ENCODE data around the gene C9orf50. TPM values are rescaled to one million over a fixed set of nuclear protein-coding genes. Genes with fewer than 3 reads are reported as not detected.

C9orf50 gene
- total RNA-seq, 1 donor from 2014 or later = 0.56 TPM

DNA sequence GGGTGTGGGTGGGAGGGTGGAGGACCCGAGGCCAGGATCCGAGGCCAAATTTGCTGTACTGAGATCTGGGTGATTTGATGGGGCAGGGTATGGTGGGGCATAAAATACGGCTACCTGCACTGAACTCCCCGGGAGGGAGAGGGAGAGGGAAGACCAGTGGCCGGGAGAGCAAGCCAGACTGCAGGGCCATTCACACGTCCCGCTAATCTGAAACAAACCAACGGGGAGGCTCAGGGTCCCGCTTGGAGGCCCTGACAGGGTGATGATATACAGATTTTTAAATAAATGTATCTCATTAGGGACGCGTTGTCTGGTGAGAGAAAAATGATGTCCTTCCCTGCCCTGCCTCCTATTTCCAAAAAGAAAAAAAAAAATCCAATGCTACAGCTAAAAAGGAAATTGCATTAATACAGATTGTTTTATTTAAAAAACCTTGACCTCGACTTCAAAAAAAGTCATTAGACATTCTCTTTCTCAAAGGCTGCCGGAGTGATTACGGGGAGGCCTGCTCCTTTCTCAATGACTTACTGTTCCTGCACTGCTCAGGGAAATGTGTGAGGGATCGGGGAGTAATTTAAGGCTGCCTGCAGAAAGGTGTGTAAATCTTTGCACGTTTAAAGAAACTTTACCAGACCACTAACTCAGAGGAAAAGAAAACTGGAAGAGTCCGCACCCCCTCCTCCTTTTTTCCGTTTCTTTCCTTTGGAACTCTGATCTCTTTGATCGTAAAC, 33.1 kb upstream of the C9orf50 start:
- peaks cover 2% of the 10 kb centered on the region for H3K9me3 Mint-ChIP-seq (ENCODE audit: unreplicated experiment)
- no peaks in the 10 kb centered on the region for H3K36me3 Mint-ChIP-seq (ENCODE audit: unreplicated experiment)
- no peak overlapping the region for H3K27ac Mint-ChIP-seq (ENCODE audit: unreplicated experiment)
- H3K27me3 Mint-ChIP-seq (ENCODE audit: unreplicated experiment) = peaks cover 6% of the 10 kb centered on the region
- no peak overlapping the region for H3K4me3 Mint-ChIP-seq (ENCODE audit: unreplicated experiment)
- no peak for DNase-seq
- peaks cover 2% of the 10 kb centered on the region for H3K4me1 Mint-ChIP-seq (ENCODE audit: low read depth, unreplicated experiment)
- TF ChIP-seq, protein P1, sequence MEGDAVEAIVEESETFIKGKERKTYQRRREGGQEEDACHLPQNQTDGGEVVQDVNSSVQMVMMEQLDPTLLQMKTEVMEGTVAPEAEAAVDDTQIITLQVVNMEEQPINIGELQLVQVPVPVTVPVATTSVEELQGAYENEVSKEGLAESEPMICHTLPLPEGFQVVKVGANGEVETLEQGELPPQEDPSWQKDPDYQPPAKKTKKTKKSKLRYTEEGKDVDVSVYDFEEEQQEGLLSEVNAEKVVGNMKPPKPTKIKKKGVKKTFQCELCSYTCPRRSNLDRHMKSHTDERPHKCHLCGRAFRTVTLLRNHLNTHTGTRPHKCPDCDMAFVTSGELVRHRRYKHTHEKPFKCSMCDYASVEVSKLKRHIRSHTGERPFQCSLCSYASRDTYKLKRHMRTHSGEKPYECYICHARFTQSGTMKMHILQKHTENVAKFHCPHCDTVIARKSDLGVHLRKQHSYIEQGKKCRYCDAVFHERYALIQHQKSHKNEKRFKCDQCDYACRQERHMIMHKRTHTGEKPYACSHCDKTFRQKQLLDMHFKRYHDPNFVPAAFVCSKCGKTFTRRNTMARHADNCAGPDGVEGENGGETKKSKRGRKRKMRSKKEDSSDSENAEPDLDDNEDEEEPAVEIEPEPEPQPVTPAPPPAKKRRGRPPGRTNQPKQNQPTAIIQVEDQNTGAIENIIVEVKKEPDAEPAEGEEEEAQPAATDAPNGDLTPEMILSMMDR (IDR thresholded peaks at IDR 0.05; ENCODE audit: partially characterized antibody, unreplicated experiment) = no peak

DNA sequence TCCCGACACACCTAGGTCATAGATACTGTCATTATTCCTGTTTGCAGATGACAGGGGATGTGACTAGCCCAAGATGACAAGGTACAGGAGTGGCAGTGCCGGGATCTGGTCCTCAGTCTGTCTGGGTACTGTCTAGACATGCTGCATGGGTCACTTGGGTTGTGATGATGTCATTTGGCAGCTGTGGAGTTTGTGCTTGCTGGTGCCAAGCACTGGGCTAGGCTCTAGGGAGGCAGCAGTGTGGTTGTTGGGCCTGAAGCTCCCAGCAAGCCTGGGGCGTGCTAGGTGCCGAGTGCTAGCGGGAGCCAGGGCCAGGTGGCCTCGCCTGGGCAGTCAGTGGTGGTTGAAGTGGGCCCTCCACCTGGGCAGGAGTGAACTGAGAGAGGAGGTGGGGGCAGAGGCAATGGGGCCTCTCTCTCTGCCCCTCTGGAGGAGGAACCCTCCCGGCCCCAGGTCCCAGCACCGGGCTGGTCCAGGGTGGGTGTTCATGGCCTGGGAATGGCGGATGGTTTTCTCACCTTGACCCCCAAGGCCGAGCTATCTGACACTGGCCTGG, 29.9 kb upstream of the C9orf50 start:
- TF ChIP-seq, protein P1 (IDR thresholded peaks at IDR 0.05; ENCODE audit: partially characterized antibody, unreplicated experiment) = no peak
- peaks cover 5% of the 10 kb centered on the region for H3K9me3 Mint-ChIP-seq (ENCODE audit: unreplicated experiment)
- no peaks in the 10 kb centered on the region for H3K36me3 Mint-ChIP-seq (ENCODE audit: unreplicated experiment)
- no peak overlapping the region for H3K4me3 Mint-ChIP-seq (ENCODE audit: unreplicated experiment)
- peaks cover 2% of the 10 kb centered on the region for H3K4me1 Mint-ChIP-seq (ENCODE audit: low read depth, unreplicated experiment)
- peaks cover 6% of the 10 kb centered on the region for H3K27me3 Mint-ChIP-seq (ENCODE audit: unreplicated experiment)
- H3K27ac Mint-ChIP-seq (ENCODE audit: unreplicated experiment) = no peak overlapping the region
- no peak for DNase-seq

DNA sequence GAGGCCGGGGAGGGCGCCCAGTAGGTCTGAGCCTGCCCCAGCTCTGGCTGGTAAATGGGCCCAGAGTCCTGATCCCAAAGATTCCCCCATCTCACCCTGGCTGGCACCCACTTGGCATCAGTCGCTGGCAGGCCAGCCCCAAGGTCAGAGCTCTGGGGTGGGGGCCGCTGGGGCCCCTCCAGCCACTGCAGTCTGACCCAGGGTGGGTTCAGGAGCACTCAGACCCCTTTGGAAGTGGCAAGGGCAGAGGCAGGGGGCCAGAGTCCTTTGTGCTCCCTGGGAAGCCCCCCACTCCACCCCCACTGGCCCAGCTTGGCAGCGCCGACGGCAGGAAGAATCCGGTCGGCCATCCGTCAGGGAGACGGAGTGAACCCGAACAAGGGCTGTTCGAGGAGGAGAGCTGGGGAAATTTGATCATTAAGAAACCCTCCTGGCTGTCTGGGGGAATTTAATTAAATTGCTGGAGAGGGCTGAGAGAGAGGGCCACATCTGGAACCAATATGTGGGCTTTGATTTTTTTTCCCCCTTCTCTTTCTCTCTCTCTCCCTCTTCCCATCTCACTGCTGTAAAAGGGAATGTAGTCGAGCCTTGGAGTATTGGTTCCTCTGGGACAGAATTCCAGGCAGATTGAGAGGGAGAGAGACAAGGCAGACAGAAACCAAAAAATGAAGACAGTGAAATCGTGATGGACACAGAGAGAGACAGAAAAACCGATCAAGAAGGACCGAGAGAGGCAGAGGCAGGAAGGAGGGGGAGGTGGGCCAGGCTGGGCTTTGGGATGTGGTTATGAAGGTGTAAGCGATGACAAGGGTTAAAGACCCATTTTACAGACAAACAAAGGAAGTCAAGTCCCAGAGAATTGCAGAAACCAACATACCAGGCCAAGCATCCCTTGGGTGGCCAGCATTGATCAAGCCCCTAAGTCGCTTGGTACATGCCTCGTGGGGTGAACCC, 29.1 kb upstream of the C9orf50 start:
- Mint-ChIP-seq H3K4me1 (ENCODE audit: low read depth, unreplicated experiment) (peaks cover 2% of the 10 kb centered on the region), H3K36me3 (ENCODE audit: unreplicated experiment) (no peaks in the 10 kb centered on the region), H3K9me3 (ENCODE audit: unreplicated experiment) (peaks cover 5% of the 10 kb centered on the region), H3K27ac (ENCODE audit: unreplicated experiment) (no peak overlapping the region), H3K27me3 (ENCODE audit: unreplicated experiment) (peaks cover 6% of the 10 kb centered on the region), H3K4me3 (ENCODE audit: unreplicated experiment) (no peak overlapping the region)
- TF ChIP-seq, protein P1 (IDR thresholded peaks at IDR 0.05; ENCODE audit: partially characterized antibody, unreplicated experiment) = no peak
- DNase-seq = no peak

DNA sequence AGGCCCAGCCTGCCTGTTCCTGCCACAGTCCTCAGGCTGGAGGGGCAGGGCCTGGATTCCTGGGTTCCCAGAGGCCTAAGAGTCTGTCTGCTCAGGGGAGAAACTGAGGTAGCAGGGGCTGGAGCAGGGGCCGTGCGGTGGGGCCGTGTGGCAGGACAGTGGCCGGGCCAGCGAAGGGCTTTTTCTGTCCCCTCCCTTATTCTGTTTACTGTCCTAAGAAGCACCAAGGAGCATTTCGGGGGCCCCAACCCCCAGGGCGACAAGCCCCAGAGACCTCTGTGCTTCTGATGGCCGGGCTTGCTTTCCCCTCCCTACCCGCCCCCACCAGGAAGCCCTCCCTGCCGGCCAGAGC, 27.8 kb upstream of the C9orf50 start:
- TF ChIP-seq, protein P1 (IDR thresholded peaks at IDR 0.05; ENCODE audit: partially characterized antibody, unreplicated experiment) = no peak
- DNase-seq = no peak
- Mint-ChIP-seq H3K9me3 (ENCODE audit: unreplicated experiment) (peaks cover 5% of the 10 kb centered on the region), H3K4me1 (ENCODE audit: low read depth, unreplicated experiment) (peaks cover 2% of the 10 kb centered on the region), H3K27ac (ENCODE audit: unreplicated experiment) (no peak overlapping the region), H3K4me3 (ENCODE audit: unreplicated experiment) (no peak overlapping the region), H3K27me3 (ENCODE audit: unreplicated experiment) (peaks cover 6% of the 10 kb centered on the region), H3K36me3 (ENCODE audit: unreplicated experiment) (no peaks in the 10 kb centered on the region)
